PC-3 (cell line): Measurements from ENCODE around the gene UBE2B.

Experiments used
- EZH2 ChIP-seq: fragments of 300-600 bp; sonication (generic); IDR thresholded peaks from one replicate; pipeline ENCODE4 v1.6.1; 2017; ENCODE audit warnings: antibody characterized with exemption, mild to moderate bottlenecking, low read length; ENCODE audit not compliant: unreplicated experiment
- EZH2phosphoT487 ChIP-seq: fragments of 300-600 bp; sonication (generic); IDR thresholded peaks from 2 replicates; pipeline ENCODE4 v1.6.1; 2018; ENCODE audit warnings: mild to moderate bottlenecking, antibody characterized with exemption, low read length, borderline replicate concordance

GRCh38 chr5:134409321-134409720 lies 38.0 kb downstream of the UBE2B start:
- no peak for TF ChIP-seq EZH2phosphoT487
- TF ChIP-seq EZH2: no peak
